ENCODE results near the gene RAB3A.
A peak's percentile ranks its signal among the peaks of the same experiment; 100 is the strongest.

- TF ChIP-seq, protein P1, sequence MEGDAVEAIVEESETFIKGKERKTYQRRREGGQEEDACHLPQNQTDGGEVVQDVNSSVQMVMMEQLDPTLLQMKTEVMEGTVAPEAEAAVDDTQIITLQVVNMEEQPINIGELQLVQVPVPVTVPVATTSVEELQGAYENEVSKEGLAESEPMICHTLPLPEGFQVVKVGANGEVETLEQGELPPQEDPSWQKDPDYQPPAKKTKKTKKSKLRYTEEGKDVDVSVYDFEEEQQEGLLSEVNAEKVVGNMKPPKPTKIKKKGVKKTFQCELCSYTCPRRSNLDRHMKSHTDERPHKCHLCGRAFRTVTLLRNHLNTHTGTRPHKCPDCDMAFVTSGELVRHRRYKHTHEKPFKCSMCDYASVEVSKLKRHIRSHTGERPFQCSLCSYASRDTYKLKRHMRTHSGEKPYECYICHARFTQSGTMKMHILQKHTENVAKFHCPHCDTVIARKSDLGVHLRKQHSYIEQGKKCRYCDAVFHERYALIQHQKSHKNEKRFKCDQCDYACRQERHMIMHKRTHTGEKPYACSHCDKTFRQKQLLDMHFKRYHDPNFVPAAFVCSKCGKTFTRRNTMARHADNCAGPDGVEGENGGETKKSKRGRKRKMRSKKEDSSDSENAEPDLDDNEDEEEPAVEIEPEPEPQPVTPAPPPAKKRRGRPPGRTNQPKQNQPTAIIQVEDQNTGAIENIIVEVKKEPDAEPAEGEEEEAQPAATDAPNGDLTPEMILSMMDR (IDR thresholded peaks at IDR 0.05): peak; percentile 28 to 64 (median 50)
- TF ChIP-seq POLR2AphosphoS5 (IDR thresholded peaks at IDR 0.05) (peak; percentile 58), POLR2A (IDR thresholded peaks at IDR 0.05) (no peak)
These were observed 51.4 kb downstream of the RAB3A start for GRCh38 chr19:18152442-18152816.

Data from prostate gland (tissue), 2 donors.